ENCODE data around the gene MOG.
"Not testable (repeated sequence)": the region's sequence is repeated elsewhere in the genome, so short reads cannot be mapped to it uniquely, and the experiment has no call there.

The MOG gene

DNA sequence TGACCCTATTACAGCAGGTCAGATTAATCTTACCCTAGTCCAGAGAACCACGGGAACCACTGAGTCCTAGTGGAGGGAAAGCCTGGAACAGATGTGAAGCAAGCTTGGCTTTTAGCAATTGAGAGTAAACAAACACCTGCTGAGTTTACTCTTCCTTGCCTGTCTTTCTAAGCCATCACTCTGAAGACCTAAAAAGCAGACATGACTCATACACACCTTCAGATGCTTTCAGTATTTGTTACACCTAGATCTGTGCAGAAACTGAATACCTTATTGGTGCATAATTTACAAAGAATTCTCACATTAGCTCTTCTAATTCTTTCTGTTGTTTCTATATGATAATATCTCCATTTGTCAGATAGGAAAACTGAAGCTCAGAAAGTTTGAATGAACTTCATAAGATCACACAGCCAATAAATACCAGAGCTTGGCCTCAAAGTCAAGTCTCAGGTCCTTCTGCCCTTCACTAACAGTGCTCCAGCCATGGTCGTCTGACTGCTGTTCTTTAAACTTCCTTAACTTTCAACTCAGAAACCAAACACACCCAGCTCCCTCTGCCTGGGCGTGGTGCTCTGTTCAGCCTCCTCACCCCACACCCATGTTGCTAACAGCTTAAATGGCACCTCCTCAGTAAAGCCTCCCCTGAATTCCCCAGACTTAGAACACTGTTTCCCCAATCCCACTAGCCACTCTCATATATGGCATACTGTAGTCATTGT is 15.3 kb upstream of the MOG start:
- no peak for DNase-seq (ENCODE audit: low spot score)

DNA sequence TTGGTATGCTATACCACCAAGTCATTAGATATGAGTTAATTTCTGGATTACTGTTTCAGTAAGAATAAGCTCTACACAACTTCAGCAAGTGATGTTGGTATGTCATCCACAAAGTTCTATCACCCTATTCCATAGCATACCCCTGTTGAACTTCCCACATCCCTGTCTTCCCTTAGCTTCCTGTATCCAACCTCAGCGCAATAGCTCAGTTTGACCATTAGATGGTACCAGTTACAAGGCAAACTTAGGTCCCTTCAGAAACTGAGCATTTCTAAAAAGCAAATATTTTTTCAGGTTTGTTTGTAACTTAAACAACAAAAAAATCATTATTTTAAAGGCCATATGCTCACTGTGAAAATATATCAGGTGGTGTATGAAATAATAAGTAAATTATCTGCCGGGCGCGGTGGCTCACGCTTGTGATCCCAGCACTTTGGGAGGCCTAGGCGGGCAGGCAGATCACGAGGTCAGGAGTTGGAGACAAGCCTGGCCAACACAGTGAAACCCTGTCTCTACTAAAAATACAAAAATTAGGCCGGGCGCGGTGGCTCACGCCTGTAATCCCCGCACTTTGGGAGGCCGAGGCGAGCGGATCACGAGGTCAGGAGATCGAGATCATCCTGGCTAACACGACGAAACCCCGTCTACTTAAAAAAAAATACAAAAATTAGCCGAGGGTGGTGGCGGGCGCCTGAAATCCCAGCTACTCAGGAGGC is 8.8 kb upstream of the MOG start:
- peak; percentile 60 for DNase-seq (ENCODE audit: low spot score)

DNA sequence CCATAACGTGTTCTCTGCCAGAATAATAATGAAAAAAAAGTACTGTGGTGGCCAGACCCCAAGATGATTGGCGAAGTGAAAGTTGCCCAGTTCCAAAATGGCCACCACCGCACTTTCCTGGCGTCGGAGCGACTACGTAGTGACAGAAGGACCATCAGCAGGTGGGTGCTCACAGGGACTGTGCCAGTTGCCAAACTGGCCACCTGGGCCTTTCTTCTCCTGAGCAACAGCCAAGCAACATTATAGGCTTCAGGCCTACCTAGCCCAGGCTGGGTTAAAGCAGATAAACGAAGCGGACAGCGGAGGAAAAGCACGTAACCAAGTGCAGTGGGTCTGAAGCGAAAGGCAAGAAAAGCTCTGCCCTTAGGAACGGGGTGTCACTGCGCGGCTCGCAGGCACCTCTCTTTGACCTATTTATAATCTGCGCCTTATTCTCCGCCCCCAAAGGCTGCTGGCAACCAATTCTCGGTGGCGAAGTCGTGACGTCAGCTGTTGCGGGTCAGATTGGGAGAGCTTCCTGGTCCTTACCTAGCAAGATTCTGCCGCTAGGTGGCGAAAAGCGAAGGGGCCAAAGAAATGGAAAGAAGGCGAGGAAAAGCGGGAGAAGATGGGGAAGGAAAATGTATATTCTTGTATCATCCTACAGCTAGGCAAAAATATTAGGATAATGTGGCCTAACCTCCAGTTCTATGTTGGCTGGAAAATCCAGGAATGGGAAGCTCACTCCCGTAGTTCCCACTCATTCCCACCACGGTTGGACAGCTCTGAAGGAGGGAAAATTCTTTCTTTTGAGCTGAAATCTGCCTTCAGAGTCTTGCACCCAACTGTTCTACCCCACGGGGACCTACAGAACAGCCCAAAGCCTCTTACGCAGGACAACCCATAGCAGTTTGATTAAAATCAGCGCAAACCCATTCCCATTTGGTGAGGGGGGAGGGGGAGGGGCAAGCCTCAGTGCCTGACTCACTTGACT is 6.9 kb upstream of the MOG start:
- peak; percentile 97 for DNase-seq (ENCODE audit: low spot score)

DNA sequence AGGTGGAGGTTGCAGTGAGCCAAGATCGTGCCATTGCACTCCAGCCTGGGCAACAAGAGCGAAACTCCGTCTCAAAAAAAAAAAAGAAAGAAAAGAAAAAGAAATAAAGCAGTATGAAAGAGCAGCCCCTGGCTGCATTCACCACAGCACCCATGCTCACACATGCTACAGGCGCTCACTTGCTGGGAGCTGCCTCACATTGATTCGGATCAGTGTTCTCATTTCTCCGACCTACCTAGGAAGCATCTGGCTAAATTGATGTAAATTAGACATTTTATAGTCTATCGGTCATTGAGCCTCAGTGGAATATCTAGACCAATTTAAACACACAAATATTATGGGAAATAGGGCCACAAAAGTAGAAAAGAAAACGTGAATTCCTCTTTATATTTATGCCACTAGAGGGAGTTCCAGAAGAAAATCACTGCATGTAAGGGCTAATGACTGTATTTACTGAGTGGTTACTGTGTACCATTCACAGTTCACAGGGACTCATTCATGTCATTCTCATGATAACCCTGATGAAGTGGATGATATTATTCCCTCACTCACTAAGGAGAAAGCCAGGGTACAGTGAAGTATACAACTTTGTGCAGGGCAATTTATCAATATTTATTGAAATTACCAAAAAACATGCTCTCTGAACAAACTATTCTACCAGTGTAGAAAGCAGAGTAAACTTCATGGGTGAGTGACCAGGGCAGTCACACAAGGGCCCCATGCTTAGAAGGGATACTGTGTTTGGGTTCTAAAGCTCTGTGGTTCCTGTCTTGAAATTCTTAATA is 5.3 kb upstream of the MOG start:
- peak; percentile 65 for DNase-seq (ENCODE audit: low spot score)

DNA sequence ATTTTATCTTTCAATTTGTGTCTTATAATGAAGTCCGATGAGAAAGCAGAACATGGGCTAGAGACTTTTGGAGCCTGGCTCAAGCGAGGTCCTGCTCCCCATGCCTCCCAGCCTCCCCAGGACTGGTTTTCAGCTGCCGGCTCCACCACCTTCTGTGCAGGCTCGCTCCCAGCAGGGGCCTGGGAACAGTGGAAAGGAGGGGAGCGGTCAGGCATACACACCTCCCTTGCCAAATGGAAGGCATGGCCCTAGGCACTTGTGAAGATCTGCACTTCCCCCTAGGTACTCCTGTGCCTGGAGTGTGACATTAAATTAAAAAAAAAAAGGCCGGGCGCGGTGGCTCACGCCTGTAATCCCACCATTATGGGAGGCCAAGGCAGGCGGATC is 4.7 kb upstream of the MOG start:
- DNase-seq (ENCODE audit: low spot score) = no peak

DNA sequence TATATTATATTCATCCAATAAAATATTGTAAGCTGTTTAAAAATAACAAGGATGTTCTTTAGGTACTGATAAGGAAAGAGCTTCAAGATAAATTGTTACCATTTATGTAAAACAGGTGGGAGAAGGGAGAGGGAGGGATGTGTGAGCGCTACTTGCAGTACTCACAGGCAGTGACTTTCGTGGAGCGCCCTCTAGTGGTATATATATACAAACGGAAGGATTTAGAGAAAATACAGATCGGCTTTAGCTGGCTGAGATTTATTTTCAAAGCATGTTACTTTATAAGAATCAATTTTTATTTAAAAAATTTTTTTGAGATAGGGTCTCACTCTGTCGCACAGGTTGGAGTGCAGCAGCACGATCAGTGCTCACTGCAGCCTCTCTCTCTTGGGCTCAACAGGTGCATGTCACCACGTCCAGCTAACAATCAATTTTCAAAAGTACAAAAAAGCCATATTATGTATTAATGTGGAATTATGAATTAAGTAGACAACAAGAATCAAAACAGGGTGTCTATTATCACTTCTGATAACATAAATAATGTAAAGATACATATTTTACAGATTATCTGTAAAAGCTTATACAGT is 3.3 kb upstream of the MOG start:
- DNase-seq (ENCODE audit: low spot score) = peak; percentile 62

DNA sequence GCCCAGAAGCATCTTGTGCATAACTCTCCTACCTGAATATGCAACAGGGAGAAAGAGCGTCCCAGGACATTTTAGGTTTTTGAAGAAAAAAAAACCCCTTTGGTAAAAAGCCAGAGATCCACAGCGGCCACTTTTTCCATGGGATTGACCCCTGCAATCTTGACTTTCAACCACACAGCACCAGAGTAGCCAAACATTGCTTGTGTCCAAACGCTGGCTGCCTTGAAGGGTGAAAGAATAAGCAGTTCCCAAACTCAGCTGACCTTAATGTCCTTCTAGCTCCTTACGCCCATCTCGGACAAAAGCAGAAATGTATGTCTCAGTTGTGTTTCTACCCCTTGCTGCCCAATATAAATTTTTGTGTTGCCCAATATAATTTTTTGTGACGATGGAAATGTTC is 1.2 kb upstream of the MOG start:
- DNase-seq (ENCODE audit: low spot score) = no peak

DNA sequence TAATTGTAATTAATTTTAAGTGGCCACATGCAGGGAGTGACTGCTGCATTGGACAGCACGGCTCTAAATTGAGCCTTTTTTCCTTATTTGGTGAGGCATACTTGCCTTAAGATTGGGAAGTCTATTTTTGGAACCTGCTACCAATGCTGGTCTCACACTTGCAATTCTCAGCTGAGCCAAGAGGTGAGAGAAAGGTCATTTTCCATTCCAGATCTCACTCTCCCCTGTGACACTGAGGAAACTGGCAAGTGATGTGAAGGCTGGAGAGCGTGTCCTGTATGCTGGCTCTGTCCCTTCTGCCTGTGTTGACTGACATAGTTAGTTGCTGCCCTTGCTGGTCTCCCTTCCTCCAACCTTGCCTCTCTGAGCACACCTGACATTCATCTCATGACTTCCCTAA is 735 bp upstream of the MOG start:
- DNase-seq (ENCODE audit: low spot score) = no peak

- no peak for DNase-seq (ENCODE audit: low spot score)
These were observed 4.2 kb downstream of the MOG start for GRCh38 chr6:29661071-29661470.

DNA sequence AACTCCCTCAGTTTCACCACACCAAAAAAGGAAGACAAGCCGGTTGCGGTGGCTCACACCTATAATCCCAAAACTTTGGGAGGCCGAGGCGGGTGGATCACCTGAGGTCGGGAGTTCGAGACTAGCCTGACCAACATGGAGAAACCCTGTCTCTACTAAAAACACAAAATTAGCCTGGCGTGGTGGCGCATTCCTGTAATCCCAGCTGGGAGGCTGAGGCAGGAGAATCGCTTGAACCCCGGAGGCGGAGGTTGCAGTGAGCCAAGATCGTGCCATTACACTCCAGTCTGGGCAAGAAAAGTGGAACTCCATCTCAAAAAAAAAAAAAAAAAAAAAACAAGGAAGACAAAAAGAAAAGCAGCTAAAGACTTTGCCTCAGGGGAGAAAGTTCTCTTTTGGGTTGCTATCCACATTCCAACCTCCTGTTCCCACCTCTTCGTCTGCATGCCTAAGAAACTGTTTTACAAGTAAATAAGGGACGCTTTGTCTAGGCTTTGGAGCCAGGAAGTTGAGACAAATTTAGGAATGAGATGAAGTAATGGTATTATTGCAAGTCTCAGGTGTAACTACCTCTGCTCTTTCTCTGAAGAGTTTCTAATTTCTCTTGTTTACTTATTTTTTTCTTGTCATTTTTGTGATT is 4.7 kb downstream of the MOG start:
- not testable (repeated sequence) for DNase-seq (ENCODE audit: low spot score)

DNA sequence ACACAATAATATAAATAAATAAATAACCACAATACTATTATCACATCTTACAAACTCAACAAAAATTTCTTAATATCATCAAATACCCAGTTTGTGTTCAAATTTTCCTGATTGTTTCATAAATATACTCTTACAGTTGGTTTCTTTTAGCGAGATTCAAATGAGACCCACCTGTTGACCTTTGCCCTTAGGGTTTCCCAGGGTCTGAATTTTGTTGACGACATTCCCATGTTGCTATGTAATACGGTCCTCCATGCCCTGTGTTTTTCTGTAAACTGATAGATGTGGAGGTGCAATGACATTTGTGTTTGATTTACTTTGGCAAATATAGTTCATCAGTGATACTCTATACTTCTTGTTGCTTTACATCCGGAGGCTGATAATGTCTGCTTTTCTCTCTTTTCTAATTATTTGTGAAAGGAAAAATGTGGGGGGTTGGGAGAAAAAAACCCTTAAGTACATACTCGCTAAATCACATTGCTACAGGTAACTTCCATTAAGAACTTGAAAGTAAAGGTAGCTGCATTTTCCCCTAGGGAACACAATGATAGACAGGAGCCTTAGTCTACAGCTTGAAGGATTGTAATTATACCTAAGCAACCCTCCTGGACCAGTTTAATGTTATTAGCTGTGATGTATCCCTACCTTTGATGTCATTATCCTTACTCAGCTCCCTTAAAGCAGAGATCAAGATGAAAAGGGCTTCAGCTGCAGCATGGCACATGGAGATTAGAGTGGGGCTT is 6.6 kb downstream of the MOG start:
- no peak for DNase-seq (ENCODE audit: low spot score)

- DNase-seq (ENCODE audit: low spot score) = no peak
These were observed 9.3 kb downstream of the MOG start for GRCh38 chr6:29665942-29666825.

- DNase-seq (ENCODE audit: low spot score) = no peak
These were observed 9.9 kb downstream of the MOG start for GRCh38 chr6:29666826-29667130.

DNA sequence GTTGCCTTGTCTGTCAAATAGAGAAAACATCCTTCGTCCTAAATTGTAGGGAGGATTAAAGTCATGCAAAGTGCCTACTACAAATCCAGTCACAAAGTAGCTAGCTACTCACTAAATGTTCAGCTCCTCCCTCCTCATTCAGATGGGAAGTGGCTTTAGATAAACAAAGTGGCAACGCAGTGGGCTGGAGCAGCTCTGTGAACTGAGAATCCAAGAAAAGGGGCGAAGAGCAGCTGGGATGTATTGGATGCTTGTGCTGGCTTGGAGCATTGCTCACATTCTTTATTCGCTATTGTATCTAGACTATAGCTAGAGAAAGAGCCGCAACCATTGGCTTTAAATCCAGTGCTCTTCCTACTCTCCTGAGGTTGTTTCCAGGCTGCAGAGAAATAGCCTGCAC is 10.3 kb downstream of the MOG start:
- DNase-seq (ENCODE audit: low spot score) = no peak

DNA sequence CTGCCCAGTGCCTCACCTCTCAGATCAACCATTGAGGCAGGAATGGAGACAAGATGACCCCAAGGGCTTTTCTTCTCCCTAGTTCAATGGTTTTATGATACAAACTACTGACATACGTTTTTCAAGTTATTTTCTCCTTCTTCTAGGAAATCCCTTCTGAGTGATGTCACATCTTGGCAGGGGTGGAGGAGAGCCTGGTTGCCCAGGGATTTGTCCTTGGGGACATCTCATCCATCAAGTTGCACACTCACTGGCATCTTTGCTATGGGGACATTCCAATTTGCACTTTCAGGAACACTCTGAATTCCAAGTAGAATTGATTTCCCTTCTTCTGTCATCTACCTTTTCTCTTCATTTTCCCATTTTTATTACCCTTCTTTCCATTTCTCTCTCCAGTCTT is 14.1 kb downstream of the MOG start:
- DNase-seq (ENCODE audit: low spot score) = no peak

DNA sequence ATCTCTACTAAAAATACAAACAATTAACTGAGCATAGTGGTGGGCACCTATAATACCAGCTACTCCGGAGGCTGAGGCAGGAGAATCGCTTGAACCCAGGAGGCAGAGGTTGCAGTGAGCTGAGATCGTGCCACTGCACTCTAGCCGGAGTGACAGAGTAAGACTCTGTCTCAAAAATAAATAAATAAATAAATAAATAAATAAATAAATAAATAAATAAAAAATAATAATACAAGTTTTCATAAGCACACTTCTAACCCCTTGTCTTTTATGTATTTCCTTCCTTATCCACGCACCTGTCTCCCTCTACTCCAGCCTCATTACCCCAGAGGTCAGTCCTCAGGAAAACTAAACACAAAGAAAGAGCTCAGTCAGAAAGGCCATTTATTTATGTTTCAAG is 15.2 kb downstream of the MOG start:
- not testable (repeated sequence) for DNase-seq (ENCODE audit: low spot score)

GRCh38 chr6:29673161-29673560 is 16.3 kb downstream of the MOG start:
- no peak for DNase-seq (ENCODE audit: low spot score)

GRCh38 chr6:29674008-29674407 is 17.1 kb downstream of the MOG start:
- DNase-seq (ENCODE audit: low spot score) = no peak

DNA sequence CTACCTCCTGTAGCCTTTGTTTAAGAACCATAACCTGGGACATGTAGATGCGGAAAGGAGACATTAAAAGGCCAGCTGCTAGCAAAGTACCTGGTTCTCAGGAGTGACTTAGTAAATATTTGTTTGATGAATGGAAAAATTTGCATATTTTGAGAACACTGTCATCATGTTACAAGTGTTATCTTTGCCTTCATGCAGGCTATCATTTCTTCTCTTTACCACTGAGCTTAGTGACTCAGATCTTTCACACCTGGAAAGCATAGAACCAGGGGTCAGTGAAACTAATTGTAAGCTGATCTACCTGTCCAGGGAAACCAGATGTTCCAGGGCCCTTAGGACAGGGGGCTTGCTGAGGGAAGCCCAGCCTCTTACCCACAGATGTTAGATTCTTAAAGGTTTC is 18.7 kb downstream of the MOG start:
- no peak for DNase-seq (ENCODE audit: low spot score)
